NCI-H2081 treated with DMSO at 0.1 percent for 48 hours (cell line): ENCODE results near the gene MYL5.
"Not testable (repeated sequence)": the region's sequence is repeated elsewhere in the genome, so short reads cannot be mapped to it uniquely, and the experiment has no call there.

ENCODE experiments used
- DNase-seq: peaks from one replicate; lab custom pipeline; 2025; lab: John Stamatoyannopoulos, UW

MYL5 gene

DNA sequence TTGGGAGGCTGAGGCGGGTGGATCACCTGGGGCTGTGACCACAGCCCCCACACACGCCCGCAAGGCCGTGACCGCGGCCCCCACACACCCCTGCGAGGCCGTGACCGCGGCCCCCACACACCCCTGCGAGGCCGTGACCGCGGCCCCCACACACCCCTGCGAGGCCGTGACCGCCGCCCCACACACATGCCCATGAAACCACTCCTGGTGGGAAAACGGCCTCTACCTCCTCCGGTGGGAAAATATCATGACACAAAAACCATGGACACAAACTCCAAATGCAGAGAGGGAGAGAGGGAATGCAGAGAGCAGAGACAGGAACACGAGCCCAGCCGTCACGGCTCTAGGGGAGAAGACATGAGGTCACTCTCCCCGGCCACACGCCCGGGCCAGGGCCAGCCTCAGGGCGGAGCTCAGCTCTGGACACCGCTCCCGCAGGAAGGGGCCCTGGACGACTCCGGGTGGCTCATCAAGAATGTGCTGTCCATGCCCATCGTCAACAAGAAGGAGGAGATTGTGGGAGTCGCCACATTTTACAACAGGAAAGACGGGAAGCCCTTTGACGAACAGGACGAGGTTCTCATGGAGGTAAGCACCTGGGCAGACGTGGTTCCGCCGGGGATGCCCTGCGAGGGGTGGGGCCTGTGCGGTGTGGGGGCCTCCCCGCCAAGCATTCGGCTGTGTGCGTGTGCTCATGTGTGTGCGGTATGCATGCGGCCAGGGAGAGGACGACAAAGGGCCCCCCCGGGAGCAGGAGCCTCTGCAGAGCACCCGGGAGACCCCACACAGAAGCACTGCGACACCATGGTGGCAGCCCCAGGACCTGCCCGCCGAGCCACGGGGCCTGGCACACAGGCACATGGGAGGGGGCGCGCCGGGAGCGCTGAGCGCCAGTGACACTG, 17.7 kb upstream of the MYL5 start:
- no peak for DNase-seq

DNA sequence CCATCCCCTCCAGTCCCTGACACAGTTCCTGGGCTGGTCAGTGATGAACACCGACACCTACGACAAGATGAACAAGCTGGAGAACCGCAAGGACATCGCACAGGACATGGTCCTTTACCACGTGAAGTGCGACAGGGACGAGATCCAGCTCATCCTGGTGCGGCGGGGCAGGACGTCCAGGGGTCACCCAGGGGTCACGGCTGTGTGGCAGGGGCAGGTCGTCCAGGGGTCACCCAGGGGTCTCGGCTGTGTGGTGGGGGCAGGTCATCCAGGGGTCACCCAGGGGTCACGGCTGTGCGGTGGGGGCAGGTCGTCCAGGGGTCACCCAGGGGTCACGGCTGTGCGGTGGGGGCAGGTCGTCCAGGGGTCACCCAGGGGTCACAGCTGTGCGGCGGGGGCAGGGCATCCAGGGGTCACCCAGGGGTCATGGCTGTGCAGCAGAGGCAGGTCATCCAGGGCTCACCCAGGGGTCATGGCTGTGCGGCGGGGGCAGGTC, 17.0 kb upstream of the MYL5 start:
- DNase-seq, result no peak

DNA sequence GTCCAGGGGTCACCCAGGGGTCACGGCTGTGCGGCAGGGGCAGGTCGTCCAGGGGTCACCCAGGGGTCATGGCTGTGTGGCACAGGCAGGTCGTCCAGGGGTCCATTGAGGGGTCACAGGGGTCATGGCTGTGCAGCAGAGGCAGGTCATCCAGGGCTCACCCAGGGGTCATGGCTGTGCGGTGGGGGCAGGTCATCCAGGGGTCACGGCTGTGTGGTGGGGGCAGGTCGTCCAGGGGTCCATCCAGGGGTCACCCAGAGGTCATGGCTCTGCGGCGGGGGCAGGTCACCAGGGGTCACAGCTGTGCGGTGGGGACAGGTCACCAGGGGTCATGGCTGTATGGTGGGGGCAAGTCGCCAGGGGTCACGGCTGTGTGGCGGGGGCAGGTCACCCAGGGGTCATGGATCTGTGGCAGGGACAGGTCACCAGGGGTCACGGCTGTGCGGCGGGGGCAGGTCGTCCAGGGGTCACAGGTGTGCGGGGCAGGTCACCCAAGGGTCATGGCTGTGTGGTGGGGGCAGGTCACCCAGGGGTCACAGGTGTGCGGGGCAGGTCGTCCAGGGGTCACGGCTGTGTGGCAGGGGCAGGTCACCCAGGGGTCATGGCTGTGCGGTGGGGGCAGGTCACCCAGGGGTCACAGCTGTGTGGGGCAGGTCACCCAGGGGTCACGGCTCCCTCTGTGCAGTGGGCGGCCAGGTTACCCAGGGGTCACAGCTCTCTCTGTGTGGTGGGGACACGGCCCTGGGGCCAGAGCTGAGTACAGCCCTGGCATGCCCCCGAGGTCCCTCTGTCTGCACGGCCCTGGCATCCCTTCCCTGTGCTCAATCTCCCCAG, 16.3 kb upstream of the MYL5 start:
- DNase-seq, result no peak

DNA sequence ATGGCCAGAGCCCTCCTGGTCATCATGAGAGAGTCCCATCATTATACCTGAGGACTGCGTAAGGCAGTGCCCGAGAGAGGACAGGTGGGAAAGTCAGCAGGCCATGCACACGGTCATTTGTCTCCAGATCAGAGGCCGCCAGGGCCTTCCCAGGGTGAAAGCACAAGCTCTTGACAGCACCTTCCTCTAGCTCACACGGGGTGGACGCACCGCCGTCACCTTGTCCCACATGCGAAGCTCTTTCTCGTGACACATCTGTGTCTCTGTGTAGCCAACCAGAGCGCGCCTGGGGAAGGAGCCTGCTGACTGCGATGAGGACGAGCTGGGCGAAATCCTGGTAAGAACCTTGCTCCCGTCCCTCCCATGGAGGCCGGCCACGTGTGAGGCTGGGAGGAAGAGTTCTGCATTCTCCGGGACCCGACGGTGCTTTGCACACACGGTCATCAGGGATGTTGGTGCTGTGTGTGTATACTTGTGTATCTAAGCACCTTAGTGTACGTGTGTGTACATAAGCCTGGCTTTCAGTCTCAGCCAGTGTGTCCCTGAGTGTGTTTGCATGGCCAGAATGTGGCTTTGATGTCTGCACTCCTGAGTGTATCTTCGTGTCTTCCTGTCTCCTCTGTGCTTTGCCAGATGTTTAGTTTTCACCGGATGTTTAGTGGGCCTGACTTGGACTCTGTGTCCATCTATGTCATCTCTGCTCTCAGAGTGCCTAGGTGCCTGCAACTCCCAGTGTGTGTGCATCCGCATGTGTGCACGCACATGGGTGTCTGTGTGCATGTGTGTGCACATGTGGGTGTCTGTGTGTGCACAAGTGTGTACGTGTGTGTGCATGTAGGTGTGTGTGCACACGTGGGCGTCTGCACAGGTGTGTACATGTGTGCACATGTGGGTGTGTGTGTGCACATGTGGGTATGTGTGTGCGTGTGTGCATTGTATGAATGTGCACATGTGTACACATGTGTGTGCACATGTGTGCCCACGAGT, 15.4 kb upstream of the MYL5 start:
- no peak for DNase-seq

DNA sequence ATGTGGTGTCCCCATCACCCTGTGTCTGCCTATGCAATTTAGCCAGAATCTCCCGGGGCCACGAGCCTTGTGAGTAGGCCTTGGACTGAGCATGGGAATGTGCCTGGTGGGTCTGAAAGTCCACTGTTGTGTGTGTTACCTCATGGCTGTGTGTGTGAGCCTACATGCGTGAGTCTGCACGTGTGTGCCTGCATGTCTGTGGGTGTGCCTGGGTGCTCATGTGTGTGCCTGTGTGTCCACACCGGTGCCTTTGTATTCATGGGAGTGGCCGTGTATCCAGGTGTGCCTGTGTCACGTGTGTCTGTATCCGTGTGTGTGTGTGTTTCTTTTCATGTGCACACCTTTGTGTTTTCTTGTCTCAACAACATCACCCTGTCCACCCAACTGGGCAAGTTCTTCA, 14.5 kb upstream of the MYL5 start:
- DNase-seq, result no peak

DNA sequence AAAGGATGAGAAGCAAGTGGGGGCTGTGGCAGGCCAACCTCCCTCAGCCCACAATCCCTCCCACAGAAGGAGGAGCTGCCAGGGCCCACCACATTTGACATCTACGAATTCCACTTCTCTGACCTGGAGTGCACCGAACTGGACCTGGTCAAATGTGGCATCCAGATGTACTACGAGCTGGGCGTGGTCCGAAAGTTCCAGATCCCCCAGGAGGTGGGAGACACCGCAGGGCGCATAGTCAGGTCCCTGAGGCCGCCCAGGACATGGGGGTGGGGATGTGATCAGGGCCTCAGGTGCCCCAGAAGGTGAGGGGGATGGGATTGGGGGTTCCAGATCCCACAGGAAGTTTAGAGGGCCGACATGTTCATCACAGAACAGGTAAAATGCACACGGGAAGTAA, 13.9 kb upstream of the MYL5 start:
- no peak for DNase-seq

DNA sequence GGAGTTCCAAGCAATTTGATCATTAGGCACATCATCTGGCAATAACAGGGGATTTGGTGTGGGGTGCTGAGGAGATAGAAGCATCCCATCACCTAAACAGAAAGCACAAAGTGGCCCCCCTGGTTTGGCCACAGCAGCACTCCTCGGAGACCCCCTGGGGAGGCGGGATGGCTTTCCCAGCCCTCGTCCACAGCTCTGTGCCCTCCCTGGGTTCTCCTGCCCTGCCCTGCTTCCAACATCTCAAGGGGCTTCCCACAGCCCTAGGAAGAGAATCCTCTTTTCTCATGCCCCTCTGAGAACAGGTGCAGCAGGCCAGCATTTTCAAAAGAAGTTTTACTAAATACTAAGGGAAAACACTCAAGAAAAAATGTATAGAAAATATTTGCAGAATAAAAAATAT, 13.1 kb upstream of the MYL5 start:
- DNase-seq, result no peak

DNA sequence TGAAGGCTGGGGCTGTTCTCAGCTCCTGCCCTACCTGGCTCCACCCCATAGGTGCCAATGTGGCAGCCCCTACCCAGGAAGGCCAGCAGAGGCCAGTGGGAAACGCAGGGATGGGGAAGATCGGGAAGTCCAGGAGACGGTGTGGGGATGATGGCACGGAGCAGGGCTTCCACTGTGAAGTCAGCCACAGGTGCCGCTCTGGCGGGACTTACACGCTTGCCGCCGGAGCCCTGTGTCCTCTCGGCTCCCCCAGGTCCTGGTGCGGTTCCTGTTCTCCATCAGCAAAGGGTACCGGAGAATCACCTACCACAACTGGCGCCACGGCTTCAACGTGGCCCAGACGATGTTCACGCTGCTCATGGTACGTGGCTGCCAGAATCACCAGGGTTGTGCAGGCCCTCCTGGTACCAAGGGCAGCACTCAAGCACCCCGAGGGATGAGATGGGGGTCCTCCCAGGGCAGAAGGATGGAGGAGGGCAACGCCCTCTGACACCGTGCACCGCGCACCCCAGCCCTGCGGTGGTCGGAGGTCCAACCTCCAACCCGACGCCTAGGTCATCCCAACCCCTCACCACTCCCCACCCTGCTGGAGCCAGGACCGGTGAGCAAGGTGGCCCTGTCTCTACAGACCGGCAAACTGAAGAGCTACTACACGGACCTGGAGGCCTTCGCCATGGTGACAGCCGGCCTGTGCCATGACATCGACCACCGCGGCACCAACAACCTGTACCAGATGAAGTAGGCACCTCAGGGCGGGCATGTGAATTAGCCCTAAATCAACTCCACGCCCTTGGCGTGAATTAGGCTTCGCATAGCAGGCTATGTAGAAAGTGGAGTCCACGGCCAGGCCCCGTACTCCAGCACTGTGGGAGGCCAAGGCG, 12.2 kb upstream of the MYL5 start:
- DNase-seq, result no peak

DNA sequence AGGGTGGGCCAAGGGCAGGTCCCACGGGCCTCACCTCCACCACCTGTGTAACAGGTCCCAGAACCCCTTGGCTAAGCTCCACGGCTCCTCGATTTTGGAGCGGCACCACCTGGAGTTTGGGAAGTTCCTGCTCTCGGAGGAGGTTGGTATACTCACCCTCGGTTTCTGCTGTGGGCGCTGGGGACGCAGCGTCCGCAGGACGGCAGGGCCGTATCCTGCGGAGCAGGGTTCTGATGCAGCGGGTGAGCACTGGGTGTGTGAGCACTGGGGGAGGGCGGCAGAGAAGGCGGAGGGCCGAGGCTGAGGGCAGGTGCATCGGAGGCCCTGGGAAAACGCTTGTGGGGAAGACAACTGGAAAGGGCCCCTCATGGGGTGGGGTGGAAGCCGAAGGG, 11.3 kb upstream of the MYL5 start:
- DNase-seq, result no peak

DNA sequence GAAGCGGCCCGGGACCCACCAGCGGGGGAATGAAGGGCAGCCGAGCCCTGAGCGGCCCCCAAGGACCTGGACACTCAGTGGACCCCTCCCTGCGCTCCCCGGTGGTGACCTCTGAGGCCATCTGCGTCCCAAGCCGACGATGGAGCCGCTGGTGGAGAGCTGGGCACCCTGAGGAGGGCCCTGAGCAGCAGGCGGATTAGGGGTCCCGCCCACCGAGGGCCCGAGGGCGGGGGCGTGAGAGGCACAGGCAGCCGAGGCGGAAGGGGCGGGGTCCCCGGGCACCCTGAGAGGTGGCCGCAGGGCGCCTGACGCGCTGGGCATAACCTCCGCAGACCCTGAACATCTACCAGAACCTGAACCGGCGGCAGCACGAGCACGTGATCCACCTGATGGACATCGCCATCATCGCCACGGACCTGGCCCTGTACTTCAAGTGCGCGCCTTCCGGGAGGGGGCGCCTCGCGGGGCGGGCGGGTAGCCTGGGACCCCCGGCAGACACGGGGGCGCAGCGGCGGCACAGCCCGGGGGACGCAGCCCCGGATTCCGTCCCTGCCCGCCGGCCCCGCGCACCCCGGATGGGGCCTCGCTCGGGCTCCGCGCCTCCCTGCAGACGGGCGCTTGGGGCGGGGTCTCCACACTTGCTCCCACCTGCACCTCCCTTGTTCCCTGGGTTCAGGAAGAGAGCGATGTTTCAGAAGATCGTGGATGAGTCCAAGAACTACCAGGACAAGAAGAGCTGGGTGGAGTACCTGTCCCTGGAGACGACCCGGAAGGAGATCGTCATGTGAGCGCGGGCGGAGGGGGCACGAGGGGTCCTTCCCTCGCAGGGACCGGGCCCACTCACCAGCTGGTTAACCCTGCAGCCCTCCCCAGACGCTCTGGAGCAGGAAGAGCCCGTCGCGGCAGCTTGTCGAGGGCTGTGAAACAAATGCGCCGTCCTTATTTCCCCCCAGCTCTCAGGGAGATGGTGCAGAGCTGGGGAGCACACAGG, 10.6 kb upstream of the MYL5 start:
- no peak for DNase-seq

DNA sequence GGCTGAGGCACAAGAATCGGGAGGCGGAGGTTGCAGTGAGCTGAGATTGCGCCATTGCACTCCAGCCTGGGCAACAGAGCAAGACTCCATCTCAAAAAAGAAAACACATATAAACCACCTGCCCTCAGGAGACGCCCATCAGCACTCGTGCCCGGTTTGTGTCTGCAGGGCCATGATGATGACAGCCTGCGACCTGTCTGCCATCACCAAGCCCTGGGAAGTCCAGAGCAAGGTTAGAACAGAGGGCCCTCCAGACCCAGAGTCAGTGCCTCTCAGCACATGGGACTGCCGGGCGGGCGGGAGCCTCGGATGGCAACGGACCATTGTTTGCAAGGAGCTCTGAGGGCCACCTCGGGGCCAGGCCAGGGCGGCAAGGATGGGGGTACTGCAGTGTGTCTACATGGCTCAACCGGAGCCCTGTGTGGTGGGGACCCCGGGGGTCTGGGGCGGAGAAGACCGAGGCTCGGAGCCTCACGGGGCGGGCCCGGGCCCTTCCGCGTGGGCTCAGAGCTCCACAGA, 9.6 kb upstream of the MYL5 start:
- DNase-seq, result no peak

DNA sequence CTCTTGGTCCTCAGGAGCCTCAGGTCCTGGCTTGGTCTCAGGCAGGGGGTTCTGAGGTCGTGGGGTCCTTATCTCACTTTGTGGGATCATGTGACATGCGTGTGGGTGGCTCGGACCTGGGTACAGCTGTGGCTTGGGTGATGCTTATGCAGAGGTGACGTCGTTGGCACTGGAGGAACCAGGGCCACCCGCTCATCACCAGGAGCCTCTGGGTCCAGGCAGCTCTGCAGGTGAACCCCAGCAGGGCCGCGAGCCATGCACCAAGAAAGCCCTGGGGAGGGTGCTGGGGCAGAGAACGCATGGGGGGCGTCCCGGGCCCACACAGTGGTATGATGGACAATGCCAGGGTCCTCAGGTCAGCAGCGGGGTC, 9.0 kb upstream of the MYL5 start:
- DNase-seq, result no peak

DNA sequence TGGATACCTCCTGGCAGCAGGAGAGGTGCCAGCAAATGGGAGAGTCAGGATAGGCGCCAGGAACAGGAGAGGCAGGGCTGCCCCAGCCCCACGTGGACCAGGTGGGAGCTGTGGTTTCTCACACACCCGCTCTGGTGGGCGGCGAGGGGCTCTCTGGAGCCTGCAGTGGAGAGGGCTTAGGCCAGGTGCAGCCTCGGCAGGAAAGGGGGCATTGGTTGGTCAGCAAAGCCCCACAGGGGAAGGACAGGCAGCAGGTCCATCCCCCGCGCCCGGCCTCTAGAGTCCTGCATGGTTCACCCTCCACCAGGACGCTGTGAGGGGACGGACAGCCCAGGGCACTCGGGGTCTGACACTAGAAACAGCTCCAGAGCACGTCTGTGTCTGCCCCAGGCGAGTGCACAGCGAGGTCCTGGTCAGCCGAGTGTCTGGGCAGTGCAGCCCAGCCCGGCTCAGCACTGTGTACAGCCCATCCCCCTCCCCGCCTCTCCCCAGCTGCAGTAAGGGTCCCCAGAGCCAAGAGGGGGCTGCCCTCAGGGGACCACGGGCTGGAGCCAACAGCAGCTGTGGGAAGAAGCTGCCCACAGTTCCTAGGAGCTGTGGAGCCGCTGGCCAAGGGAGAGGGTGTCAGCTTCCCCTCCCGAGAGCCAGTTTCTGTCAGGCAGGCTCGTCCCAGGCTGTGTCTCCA, 8.4 kb upstream of the MYL5 start:
- DNase-seq, result no peak

DNA sequence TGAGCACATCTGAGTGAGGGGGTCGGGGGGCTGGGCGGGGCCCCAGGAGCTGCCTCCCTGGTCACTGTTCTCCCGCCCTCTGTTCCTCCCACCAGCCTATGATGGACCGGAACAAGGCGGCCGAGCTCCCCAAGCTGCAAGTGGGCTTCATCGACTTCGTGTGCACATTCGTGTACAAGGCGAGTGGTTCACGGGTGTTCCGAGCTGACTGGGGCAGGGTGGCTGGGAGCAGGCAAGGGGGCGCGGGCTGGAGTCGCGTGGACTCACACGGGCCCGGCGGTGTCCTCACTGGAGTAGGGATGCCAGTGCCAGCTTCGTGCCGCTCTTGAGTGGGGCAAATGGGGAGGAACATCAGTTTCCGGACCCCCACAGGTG, 7.9 kb upstream of the MYL5 start:
- no peak for DNase-seq

DNA sequence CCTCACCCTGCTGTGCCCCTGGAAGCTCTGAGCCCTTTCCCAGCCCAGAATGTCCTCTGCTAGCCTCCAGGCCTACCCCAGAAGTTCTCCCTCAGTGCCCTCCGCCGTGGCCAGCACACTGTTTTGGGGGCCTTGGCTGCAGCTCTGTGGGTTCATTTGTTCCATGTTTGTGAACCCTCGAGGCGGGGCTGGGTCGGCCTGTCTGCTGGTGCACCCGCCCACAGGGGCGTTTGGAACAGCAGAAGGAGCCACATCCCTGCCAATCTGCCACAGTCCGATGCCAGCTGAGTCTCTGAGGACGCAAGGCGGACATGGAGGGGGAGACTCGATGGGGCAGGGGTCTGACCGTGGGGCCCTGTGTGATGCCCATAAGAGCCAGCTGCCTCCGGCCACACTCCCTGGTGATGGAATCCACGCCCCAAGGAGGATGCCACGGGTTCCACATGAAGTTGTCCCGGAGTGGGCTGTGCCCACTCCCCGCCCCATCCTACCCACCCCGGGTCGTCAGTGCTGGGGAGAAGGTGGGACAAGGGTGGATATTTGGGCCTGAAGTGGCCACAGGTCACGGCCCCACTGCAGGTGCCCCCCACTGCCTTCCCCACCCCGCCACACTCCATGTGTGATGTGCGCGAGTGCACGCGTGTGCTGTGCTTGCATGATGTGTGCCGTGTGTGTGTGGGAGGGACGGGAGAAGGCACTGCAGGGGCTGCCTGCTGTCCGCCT, 7.4 kb upstream of the MYL5 start:
- no peak for DNase-seq

DNA sequence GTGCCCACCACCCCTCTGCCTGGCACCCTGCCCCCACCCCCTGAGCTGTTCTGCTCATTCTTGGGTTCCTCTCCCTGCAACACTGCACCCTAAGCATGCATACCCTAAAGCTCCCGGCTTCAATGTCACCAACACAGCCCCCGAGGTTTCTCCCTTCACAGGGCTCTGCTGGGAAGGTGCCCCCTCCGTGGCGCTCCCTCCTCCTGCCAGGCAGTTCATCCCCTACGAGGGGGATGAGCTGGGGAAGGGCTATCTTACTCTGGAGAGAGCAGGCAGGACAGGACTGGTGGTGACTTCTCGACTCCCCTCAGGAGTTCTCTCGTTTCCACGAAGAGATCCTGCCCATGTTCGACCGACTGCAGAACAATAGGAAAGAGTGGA, 6.8 kb upstream of the MYL5 start:
- no peak for DNase-seq

DNA sequence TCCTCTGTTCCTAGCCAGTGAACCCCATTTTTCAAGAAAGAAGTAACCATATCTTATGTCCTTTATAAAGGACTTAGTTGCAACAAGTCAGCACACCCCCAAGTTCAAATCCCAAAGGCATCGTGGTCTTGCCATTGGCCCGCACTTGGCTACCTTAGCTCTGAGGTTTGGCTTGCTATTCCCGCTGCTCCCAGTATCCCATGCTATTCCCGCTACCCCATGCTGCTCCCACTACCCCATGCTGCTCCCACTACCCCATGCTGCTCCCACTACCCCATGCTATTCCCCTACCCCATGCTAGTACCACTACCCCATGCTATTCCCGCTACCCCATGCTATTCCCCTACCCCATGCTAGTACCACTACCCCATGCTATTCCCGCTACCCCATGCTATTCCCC, 6.1 kb upstream of the MYL5 start:
- not testable (repeated sequence) for DNase-seq
